GM18520 (cell line): ENCODE measurements around the gene TFAP2D.

ENCODE experiments used
- ATAC-seq: cut with Tn5 transposase; IDR thresholded peaks from one replicate; pipeline ENCODE4 v1.9.1; 2021; ENCODE audit not compliant: unreplicated experiment

The TFAP2D gene

DNA sequence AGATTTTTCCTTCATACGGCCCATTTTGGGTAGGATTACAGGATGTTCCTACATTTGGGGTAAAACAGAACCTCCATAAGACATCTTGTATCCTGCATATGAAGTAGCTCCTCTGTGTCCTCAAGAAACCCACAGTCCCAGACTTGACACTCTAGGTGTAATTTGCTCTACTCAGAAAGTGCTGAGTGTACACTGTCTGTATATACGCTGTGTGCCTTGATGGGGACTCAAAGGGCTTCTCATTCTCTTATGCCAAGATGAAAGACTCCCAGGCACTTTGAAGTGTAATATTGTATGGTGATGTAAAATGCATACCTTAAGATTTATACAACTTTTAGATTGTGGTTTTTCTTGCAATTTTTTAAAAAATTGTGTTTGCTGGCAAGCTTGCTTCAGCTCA is 5.2 kb downstream of the TFAP2D start:
- ATAC-seq = no peak

DNA sequence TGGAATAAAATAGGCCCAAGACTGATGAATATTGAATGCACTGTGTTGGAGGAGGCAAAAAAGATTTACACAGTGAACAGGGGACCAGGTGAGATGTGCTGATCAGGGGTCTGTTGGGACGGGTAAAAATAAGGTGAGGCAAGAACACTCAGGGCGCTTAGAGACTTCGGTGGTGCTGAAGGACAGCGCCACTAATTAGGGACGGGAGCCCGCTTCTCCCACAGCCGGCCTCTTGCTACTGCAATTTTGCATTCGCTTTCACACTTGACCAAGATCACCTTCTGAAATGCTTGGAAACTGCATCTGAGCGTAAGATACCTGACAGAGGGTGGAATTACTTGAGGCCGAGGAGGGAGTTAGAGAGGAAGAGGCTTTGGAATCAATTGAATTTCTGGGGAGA is 7.3 kb downstream of the TFAP2D start:
- no peak for ATAC-seq

DNA sequence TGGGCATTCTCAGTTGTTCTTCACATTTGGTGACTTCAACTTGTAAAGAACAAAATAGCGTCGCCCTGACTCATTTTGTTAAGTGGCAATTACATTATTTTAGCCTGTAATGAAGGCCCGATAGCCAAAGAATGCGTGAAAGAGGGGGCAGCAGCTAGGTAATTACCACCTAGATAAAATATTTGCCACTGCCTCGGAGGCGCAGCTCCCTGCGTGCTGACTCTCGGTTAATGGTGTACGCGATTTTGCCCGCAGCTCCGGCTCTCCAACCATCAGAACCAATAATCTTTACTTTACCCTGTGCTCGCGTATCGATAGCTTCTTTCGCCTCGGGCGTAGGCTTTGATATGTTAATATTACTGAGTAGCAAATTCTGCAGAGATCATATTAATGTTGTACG is 8.7 kb downstream of the TFAP2D start:
- no peak for ATAC-seq

DNA sequence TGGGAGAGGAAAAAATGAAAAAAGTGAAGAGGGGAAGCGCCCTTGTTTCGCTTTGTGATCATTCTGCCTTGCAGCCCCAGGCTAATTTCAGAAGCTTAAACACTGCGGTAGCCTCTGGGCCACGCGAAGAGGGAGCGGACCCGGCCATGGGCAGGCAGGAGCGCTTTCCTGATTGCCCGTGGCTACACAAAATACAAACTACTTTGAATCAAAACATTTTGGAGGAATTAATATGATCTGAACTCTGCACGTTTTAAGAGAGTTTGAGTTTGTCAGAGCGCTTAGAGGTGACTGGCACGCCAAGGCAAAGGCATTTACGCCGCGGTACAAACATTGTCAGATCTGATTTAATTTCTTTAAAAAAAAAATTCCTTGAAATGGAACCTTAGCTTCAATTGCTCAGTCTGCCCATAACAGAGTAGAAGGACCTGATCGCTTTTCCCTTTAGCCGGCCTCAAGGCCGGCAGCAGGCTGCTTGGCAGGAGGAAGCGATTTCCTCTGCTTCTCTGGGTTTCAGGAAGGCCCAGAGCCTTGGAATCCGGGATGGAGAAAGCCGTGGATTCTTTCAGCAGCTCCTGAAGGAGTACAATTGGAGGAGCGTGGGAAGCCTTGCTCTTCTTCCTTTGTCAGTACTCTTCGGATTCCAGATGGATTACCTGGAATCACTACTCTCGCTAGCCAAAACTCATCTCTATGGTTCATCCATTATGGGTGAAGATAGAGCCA is 9.7 kb downstream of the TFAP2D start:
- ATAC-seq = no peak

DNA sequence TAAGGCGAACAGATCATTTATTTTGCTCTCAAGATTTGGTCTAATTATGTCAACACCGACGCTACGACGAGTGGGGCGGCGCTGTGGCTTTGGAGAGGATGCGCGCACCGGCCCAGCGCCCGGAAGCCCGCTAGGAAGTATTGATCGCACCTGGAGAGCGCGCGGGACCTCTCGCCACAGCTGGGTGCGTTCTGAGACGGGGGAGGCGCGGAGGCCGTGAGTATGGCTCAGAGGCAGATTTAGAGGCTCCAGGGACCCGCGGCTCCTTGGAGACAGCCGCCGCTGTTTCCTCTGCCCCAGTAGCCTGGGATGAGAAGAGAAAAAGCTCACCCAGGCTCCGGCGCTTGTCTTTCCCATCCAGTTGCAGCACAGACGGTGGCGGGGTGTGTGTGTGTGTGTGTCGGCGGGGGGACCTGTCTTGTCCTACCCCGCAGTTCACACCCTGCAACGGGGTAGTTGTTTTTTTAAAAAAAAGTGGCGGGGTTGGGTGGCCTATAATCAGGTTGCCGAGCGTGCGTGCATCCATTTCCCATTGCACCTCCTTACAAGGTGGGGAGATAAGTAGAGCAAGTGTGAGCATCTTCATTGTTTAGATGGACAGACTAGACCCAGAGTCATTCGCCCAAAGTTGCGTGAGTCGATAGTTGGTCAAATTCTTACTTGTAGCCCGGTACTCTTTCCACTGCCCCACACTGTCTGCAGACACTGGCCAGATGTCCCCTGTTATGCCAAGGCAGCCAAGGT is 11.2 kb downstream of the TFAP2D start:
- no peak for ATAC-seq

DNA sequence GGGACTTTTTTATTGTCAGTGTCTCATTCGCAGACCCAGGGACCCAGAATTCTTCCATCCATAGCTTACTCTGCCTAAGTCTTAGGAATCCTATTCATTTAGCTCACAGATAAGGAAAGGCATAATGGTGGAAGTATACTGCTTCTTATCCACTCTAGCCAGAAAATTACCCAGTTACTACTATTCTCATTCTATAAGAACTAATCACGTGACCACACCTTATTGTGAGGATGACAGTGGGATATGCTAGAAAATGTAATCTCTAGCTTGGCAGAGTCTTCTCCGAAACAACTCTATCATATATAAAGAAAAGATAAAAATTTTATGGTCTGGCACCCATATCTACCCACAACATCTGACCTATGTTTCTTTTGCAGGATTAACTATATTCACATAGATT is 21.2 kb downstream of the TFAP2D start:
- ATAC-seq = no peak

DNA sequence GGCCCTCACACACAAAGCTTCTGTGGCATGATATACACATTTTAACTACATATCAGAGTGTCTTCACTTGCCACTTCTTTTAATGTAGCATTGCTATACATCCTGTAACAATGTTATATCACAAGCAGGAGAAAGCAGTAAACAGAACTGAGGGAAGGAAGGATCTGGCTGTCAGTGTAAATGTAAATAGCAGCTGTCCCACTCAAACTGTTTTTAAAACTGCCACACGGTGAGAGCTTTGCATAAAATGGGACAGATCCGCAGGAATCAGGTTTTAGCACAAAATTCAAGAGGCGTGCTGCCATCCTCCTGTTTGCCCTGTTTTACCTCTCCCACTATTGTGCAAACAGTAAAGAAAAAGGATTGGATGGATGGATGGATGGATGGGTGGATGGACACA is 28.8 kb downstream of the TFAP2D start:
- ATAC-seq = no peak

DNA sequence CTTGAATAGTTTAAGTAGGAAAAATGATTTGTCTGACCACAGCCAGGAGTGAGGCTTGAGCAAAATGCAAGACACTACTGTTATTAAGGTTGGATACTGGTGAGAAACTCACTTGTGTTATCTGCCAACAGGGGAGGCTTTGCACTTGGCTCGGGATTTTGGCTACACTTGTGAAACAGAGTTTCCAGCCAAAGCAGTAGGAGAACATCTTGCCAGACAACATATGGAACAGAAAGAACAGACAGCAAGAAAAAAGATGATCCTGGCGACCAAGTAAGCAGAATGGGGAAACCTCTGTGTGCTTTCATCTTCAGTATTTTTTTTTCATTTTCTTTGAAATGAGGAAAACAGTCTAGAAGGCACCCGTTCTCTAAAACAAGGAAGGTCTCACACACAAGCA is 31.6 kb downstream of the TFAP2D start:
- ATAC-seq = no peak

DNA sequence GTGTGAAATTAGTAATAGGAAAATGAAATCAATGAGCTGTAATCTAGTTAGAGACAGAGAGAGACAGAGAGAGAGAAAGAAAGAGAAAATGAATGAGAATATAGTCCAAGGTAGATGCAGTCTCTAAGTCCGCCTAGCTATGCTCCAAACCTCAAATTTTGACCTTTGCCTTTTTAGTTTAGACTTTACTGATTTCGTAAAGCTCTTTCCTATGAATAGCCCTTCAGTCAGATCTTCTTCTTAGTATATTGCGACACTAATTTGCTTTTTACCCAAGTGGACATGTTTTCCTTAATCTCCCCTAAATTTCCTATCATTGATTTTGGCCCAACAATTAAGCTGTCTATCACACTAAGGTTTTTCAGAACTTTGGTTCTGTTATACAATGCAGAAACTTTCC is 49.5 kb downstream of the TFAP2D start:
- no peak for ATAC-seq

DNA sequence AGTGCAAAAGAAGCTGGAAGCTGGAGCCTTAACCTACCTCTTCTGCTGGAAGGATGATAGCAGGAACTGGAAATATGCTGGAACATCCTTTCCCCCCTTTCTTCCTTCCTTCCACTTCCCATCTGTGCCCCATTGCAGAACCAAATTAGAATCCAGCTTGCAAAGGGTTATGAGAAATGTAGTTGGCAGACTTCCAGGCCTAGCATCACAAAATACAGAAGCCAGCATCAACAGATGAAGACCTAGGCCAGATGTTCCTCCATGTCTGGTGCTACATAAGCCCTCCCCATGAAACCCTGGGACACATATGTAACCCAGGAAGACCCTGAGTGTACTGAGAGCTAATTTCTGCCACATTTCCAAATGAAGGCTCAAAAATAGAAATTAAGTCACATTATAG is 65.4 kb downstream of the TFAP2D start:
- no peak for ATAC-seq

DNA sequence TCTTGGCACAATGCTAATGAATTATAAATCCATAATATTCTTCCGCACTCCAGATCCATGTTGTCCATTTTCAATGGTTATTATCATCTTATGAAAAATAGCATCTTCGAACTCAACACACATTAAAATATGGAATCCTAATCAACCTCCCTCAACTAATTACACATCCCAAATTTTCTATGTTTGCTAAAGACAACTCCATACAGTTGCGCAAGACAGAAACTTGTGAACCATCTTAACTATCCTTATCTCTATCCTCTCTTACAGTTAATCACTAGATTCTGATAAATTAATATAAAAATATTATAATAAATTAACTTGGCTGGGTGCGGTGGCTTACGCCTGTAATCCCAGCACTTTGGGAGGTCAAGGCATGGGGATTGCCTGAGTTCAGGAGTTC is 67.1 kb downstream of the TFAP2D start:
- no peak for ATAC-seq

DNA sequence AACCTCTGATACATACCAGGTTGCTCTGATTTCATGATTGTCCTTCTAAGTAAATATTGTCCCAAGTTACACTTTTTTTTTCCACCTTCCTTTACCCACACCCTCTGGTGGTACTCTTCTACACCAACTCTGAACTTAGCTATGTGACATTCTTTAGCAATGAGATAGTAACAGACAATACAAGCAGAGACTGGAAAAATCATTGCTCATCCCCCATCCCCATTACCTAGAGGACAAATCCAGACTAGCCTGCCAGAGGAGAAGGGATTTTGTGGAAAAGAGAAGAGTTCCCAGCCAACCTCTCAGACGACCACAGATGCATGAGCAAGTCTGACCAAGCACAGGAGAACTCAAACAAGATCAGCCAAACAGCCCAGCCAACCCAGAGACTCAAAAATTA is 72.6 kb downstream of the TFAP2D start:
- ATAC-seq = no peak

DNA sequence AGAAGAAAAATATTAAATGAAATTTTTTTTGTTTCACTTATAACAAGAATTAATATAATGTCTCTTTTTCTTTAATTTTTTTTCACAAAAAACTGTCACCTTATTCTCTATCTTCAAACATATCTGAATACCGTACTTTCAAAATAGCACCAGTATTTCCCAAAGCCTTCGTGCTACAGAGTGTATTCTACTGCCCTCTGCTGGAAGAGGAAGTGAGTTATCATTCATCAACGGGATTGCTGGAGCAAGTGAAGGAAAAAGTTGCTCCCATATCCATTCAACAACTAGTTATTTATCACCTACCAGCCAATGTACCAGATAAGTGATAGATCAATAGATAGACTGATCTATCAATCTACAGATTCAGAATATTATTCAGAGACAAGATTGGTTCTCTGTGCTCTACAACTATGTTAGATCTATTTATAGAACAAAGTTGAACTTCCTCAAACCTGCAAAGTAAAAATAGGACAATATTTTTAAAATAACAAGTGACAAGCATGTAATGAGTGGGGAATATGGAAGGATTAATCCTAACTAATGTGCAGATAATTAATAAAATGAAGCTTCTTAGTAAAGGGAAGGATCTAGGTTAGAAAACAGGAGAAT is 78.7 kb downstream of the TFAP2D start:
- peak; percentile 51 for ATAC-seq

DNA sequence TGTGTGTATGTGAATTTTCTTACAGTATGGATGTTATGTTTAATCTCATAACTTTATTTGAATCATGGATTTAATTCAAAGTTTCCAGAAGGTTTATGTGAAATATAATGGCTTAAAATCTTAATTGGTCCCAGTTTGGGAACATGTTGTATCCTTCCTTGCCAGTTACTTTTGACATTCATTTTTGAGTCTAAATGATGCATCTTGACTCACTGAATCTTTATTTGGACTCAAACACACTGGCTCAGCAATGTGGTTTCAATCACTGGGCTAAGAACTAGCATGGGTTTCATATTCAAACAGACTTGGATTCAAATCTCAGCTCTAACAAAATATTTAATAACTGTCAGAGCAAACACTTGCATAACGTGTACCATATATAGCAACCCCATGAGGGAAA is 79.4 kb downstream of the TFAP2D start:
- no peak for ATAC-seq

DNA sequence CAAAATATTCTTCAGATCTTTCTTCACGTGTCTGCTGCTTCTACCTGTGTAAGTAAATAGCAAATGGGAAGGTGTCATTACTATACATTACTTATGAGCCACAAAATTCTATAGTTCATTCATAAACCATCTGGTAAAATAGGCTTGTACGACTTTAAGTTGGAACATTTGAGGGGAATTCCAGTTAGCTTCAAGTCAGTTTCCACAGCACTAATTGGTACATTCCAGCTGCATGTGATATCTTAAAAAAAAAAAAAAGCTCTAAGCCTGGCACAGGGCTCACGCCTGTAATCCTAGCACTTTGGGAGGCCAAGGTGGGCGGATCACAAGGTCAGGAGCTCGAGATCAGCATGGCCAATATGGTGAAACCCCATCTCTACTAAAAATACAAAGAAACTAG is 82.2 kb downstream of the TFAP2D start:
- no peak for ATAC-seq

DNA sequence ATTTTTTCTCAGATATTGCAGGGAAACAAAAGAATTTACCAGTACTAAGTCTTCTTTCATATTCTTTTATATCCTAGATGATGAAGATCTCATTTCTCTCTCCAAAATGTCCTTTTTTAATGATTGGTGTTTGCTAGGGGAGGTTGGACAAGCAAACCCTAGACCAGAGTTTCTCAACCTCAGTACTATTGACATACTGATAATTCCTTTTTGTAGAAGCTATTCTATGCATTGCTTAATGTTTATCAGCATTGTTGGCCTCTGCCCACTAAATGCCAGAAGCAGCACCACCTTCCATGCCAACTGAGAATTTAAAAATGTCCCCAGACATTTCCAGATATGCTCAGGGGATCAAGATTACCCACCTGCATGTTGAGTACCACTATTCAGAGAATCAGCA is 91.0 kb downstream of the TFAP2D start:
- ATAC-seq = no peak

DNA sequence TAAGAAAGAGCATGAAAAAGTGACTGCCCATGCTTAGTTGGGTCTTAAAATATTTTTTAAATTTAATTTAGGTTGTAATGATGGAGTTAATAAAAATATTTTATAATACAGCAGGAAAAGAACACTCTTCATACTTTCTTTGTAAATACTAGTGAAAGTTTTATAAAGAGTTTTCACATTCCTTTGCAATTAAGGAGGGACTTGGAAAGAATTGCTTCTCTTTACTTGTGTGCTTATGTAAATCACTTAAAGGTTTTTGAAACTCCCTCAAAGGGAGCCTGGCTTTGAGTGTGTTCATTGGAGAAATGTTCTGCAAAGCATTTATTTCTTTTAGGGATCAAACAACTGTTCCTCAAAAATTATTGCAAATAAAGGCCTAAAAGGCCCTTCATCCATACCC is 93.7 kb downstream of the TFAP2D start:
- no peak for ATAC-seq

DNA sequence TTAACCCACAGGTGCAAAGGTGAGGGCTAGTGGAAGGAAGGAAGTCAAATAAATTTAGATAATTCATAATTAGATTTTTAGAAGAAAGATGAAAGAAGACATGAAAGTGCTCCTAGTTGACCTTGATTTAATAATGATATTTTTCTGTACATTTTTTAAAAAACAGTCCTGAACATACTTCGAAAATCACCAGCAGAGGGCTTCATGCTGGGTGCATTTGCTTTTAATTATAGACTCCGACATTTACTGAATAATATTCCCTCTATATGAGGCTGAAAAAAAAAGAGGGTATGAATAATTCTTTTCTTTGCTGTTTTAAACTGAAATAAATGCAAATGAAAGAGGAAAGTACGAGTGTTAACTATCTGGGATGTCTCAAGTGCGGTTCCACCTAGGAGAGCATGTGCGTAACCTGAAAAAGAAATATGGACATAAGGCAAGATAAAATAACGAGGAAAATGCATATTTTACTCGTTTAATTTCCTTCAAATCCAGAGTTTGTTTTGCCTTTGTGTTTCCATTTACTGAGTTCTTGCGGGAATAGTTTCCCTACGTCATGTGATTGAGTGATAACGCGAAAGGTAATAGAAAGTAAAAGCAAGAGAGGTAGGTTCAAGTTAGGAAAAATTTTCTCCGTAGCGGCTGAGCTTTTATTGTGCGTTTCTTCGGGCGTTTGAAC is 102.2 kb downstream of the TFAP2D start:
- peak; percentile 21 for ATAC-seq

DNA sequence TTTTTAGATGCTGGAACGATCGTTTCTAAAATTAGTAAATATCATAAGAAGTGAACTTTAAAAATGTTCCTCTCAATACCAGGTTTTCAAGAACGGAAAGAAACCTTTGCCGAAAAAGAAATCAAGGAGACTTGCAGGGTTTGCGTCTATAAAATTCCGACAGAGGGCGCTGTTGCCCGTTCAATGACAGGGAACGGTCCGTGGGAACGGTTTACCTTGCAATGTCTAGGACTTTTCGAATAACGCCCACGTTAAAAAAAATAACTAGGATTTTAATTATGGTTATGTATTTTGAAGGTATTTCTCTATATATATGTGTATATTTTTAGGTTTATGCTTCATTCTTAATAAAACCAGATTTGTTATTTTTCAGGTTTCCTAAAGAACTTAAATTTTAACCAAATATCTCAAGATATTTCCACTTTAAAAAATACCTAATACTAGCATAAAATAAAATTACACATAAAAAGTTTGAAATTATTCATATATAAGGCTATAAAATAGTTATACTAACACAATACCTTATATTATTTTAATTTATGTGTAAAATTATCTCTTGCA is 102.9 kb downstream of the TFAP2D start:
- peak; percentile 58 for ATAC-seq

DNA sequence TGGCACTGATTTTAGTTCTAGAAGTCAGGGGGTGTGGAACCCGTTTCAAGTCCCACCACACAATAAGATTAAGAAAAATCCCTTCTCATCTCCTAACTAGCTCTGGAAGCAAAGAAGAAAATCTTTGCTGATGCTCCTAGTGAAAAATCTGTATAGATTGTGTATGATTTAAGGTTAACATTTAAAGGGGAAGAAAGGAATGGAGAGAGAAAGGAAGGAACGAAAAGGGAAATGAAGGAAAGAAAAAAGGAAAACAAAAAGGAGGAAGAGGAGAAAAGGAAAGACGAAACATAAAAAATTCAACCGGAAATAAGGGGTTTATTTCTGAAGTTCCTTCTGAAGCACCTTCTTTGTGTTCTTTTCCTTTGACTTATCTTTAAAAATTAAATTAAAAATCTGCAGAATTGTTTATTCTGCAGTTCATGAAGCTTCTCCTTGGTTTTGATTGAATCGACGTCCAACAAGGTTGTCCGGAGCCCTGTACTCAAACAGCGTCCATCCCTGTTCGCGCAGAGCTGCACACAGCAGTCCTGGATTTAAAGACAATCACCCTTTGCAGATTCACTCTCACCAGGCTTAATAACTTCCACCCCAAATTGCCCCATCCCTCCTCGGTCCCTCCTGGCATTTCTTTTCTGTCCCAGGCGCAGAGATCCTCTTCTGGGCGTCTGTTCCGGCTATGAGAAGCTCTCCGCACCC is 103.8 kb downstream of the TFAP2D start:
- ATAC-seq = no peak

DNA sequence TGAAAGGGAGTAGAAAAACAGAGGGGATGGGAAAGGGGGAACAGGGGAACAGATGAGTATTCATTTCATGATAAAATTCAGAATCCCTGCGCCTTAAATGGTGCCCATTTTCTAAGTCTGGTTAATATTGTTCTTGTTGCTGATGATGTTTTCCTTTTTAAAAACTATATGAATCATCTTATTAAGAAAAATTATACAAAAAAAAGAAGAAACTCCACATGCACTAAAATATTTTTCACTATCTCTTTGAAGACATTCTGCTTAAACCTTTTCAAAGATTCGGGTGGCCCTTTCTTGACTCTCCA is 104.3 kb downstream of the TFAP2D start:
- no peak for ATAC-seq
